Kidney glomerular epithelial cell (primary cell): ENCODE results near the gene PIKFYVE.

ENCODE experiments used
- DNase-seq: peaks from one replicate; lab custom pipeline; 2025; lab: John Stamatoyannopoulos, UW

PIKFYVE gene

DNA sequence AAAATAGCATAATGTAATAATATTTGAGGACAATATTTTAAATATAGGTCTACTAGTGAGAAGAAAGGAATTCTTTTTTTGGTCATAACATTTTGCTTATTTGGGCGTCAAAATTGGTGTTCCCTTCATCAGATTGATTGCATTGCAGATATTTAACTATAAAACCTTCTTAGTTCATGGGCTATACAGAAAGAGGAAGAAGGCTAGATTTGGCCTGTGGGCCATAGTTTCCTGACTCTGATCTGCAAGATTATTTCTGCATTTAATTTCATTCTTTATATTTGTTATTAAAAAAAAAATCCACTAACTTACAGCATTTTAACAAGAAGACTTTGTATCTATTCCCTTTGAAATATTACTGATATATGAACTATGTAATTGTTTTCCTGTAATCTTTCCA lies 31.9 kb downstream of the PIKFYVE start:
- DNase-seq, result no peak

DNA sequence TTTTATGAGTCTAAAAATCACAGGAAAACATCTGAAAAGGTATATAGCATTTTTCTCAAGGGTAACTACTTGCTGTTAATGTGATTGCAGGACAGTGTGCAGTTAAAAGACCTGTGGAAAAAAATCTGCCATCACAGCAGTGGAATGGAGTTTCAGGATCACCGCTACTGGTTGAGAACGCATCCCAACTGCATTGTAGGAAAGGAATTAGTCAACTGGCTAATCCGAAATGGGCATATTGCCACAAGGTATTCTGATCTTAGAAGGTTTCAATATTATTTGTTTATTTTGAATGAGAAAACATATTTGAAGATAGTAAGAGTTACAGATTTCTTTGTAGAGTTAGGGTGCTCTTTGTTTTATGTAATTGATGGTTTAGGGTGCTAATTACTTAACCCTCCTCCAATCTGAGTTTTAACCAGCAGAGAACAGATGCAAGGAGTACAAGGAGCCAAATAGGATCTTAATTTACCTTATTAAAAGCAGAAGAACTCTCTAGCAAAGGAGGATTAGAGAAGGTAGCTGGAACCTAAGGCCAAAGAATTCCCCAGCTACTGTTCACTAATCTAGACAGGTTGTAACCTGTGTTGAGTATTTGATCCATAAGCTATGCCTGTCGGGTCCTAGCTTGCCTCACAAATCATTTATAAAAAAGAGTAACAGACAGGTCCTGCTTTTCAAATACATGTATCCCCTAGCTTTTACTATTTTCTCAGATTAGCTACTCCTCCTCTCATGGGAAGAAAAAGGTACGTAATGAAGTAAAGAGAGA lies 35.0 kb downstream of the PIKFYVE start:
- DNase-seq, result no peak

DNA sequence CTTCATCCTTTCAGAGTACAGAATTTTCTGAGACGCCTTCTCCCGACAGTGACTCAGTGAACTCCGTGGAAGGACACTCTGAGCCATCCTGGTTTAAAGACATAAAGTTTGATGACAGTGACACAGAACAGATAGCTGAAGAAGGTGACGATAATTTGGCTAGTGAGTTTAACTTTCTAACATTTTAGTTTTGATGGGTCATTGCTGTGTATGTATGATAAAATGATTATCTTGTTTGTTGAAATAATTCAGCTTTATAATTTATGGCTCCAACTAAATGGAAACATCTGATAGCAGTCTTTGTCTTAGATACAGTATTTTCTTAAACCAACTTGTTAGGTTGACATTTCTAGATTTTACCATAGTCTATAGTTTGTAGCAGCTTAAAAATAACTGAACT lies 38.1 kb downstream of the PIKFYVE start:
- DNase-seq, result no peak

DNA sequence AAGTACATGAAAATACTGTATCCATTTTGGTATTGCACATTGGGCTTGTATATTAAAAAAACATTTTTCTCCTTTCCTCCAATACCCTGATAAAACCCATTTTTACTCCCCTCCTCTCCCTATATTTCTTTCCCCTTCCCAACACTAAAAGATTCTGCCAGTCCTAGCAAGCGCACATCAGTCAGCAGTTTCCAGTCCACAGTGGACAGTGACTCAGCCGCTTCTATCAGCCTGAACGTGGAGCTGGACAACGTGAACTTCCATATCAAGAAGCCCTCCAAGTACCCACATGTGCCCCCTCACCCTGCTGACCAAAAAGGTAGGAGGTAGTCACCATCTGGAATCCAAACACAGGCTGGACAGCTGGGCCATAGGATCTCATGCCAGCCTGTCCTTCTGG lies 38.6 kb downstream of the PIKFYVE start:
- no peak for DNase-seq

DNA sequence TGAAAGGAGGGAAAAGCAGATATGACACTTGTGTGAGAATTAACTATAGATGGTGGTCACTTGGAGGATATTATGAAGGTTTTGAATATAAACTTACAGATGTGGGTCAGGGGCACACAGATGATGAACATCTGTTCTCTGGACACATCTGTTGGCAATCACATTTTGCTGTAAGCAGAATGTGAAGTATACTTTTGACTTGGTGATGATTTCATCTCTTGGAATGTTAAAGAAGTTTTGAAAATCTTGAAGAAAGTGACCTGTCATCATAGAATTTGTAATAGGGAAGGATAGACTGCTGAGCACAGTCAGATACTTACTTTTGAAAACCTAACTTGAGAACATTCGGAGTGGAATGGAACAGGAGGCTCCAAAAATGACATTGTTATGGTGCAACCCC lies 40.2 kb downstream of the PIKFYVE start:
- no peak for DNase-seq

DNA sequence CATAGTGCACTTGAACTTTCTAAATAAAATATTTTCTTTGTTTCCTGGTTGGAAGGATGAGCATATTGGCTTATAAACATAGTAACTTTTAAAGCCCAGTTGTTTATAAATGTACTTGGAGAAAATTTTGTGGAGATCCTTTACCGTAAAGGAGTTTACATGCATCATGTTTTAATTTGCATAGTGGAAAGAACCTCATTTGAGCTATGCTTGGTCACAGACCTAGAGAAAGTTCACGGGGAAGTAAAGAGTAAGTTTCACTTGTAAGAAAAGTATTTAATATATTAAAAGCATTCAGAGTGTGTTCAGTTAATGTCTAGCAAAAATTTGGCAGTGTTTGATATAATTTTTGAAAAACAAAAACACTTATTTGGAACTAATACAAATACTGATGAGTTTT lies 45.3 kb downstream of the PIKFYVE start:
- DNase-seq, result no peak

DNA sequence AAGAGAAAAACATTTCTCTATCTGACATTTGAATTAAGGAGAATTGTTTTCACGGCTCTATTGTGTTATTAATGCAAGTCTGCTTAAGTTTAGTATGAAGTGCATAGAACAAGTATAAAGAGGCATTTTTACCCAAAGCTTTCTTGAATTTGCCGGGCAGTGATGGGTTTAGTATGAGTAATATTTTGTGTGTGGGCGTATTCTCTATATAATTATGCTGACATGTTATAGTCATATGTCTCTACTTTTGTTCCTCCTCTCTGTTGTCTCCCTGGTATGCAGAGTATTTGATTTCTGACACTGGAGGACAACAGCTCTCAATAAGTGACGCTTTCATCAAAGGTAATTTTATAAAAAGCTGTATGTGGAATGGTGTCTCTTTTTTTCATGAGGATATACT lies 45.9 kb downstream of the PIKFYVE start:
- no peak for DNase-seq

DNA sequence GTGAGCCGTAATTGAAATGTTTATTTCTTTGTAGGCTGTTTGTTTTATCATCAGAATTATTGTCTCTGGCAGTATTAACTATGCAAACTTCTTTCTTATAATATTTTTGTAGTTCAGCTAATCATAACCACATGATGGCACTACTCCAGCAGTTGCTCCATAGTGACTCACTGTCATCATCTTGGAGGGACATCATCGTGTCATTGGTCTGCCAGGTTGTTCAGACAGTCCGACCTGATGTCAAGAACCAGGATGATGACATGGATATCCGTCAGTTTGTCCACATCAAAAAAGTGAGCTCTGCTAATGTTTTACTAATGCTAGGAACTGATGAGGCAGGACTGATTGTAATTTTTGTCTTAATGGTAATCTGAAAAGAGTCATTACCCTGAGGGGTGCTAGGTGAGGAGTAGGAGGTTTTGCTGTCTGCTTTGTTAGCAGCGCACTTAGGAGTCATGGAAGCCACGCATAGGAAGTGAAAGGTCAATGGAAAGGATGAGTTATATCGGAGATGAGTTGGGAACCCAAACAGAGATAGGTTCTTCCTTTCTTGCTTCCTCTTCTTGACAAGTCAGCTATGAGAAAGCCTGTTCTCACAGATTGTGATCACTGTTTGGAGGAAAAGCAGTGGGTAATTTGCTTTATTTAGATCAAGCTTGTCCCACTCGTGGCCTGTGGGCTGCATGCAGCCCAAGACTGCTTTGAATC lies 49.2 kb downstream of the PIKFYVE start:
- DNase-seq, result no peak

DNA sequence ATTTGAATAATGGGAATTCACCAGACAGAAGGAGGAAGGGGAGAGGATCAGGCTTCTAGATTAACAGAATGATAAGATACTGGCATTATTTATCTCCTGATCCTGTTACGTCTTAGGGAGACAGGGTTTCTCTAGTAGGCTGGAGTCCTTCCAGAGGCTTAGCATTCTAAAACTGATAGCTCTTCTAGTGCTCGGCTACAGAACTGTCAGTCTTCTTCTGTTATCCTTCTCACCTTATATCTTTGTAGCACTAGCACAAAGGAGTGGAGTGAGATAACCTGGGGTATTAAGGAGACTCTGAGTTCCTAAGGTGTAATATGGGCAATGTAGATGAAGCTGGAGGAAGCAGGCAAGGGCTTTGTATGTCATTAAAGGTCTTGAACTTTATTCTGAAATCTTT lies 52.1 kb downstream of the PIKFYVE start:
- no peak for DNase-seq

DNA sequence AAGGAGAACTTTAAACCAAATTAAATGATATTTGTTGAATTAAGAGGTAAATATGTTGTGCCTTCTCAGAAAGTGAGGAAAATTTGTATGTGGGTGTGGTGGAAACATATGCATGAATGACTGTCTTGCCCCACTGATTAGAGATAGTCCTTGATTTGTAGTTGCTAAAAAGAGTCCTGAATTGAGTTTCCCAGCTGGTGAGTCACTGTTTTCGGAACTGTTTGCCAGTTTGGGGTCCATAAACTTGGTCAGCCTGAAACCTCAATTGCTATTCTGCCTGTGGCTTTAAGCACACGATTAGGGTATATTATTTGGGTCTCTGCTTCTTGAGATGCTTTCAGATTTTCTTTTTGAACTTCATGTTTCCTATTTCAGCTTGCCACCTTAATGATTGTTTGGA lies 53.3 kb downstream of the PIKFYVE start:
- no peak for DNase-seq

DNA sequence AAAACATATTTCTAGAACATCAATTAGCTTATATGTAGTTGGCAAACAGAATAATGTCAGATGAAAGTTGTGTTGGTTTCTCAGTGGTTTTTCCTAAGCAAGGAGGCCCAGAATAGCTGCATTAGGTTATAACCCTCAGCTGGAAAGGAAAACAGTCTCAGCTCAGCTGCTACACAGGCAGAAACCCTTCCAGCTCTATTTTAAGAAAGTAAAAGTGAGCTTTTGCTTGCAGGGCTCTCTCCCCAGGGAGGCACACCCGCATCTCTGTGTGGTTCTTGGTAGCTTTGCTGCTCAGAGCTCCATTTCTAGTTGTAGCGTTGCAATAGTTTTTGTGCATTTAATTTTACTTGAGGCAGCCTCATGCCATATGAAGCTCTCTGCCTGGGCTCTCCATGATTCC lies 54.6 kb downstream of the PIKFYVE start:
- no peak for DNase-seq

DNA sequence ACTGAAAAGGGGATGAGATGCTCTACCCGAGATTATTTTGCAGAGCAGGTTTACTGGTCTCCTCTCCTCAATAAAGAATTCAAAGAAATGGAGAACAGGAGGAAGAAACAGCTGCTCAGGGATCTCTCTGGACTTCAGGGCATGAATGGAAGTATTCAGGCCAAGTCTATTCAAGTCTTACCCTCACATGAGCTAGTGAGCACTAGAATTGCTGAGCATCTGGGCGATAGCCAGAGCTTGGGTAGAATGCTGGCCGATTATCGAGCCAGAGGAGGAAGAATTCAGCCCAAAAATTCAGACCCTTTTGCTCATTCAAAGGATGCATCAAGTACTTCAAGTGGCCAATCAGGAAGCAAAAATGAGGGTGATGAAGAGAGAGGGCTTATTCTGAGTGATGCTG lies 60.0 kb downstream of the PIKFYVE start:
- DNase-seq, result no peak

DNA sequence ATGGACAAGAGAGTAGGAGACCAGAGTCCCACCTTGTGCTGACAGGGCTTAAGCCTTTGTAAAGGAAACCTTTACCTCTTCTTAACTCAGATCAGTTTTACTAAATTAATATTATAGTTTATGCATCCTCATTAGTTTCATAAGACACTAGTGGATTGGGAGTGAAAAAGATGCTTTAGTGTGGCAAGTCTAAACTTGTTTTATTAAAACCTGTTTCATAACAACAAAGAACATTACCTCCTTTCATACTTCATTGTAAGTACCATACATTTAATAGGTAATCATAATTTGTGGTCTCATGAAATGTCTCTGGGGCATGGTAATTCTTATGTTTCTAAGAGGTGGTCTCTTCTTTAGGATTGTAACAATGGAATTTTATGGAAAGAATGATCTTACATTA lies 63.4 kb downstream of the PIKFYVE start:
- no peak for DNase-seq

DNA sequence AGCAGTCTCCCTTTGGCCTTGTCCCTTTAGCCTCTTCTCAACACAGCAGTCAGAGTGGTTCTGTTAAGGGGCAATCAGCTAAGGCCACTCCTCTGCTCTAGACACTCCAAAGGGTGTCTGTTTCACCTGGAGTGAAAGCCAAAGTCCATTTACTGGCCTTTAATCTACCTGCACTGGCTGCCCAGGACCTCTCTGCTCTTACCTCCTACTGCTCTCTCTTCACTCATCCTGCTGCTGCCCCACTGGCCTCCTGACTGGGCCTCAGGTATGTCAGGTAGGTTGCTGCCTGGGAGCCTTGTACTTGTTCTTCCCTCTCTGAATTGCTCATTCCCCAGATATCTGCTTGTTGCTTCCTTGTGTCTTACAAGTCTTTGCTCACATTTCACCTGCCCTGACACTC lies 68.2 kb downstream of the PIKFYVE start:
- DNase-seq, result no peak

DNA sequence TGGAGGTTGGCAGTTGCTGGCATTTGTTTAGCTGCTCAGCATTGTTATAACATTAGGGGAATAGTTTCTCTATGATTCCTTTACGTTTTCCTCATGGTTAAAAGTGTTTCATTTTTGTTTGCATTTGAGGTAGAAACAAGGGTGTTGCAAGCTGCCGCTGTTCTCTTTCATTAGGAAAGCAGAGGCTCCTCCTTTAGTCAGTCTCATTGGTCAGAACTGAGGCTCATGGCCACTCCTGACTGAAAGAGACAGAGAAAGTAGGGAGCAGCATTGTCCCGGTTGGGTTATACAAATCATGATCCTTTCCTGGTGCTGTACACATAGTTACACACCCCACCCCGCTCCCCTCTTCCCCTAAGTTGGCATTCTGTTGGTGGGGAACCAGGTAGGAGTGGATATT lies 80.7 kb downstream of the PIKFYVE start:
- DNase-seq, result no peak

DNA sequence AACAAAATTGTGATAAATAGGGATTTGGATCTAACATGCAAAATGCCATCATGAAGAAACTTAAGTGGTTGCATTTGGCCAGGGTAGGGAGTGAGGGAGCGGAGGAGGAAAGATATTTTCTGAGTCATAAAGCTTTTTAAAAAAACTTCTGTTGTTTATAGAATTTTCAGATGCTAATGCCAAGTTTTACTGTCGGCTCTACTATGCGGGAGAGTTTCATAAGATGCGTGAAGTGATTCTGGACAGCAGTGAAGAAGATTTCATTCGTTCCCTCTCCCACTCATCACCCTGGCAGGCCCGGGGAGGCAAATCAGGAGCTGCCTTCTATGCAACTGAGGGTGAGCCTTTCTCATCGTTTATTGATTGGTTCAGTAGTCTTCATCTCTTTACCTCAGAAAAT lies 84.6 kb downstream of the PIKFYVE start:
- no peak for DNase-seq

DNA sequence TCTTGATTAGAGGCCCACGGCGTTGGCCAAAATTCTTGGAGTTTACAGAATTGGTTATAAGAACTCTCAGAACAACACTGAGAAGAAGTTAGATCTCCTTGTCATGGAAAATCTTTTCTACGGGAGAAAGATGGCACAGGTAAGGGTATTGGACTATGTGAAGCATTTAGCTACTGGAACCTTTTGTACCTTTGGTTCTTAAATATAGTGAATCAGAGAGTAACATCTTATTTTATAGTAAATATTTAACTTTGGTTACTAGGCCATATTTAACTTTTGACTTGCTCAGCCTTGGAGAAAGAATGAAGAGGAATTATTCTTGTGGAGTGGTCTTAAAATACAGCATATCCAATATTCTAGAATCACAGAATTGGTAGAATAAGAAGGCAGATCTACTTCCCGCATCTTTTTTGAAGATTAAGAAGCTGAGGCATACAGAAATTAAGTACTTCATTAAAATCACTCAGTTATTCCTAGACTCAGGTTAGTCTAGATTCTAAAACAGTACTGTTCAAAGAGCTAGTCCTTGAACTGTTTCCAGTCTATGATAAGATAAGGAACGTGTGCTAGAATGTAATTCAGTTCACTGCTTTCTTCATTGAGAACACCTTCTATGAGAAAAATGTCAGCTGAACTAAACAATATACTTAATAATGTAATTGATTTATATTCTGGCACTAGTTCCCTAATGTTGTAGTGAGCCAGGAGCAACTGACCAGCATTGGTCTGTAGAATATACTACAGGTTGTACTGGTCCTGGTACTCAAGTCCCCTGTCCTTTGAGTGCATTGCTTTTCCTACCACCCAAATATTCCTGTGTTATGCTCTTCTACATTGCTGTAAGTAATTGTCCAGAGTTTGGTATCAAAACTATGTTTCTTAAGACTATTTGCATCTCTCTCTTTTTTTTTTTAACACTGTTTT lies 86.9 kb downstream of the PIKFYVE start:
- no peak for DNase-seq

DNA sequence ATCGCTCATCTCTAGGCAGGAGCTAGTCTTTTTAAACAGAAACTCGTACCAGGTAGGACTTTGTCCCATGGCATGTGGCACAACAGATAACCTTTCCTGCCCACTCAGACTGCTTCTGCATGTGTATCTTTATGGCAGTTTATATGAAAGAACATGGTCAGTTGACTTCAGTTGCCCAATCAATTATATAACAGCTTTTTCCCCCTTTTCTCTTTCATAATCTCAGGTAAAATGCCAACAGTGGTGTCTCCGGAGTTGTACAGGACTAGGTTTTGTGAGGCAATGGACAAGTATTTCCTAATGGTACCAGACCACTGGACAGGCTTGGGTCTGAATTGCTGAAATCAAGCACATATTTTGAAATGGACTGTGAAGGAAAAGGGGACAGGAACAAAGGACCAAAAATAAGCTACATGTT lies 88.9 kb downstream of the PIKFYVE start:
- DNase-seq, result no peak

DNA sequence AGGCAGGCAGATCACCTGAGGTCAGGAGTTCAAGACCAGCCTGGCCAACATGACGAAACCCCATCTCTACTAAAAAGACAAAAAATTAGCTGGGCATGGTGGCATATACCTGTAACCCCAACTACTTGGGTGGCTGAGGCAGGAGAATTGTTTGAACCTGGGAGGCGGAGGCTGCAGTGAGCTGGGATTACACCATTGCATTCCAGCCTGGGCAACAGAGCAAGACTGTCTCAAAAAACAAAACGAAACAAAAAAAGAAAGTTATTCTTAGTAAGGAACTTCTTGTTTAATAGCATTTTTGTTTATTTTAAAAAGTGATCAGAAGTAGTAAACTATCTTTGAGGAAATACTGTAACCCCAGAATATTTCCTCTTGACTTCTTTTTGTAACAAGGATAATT lies 90.4 kb downstream of the PIKFYVE start:
- peak; percentile 47 for DNase-seq

DNA sequence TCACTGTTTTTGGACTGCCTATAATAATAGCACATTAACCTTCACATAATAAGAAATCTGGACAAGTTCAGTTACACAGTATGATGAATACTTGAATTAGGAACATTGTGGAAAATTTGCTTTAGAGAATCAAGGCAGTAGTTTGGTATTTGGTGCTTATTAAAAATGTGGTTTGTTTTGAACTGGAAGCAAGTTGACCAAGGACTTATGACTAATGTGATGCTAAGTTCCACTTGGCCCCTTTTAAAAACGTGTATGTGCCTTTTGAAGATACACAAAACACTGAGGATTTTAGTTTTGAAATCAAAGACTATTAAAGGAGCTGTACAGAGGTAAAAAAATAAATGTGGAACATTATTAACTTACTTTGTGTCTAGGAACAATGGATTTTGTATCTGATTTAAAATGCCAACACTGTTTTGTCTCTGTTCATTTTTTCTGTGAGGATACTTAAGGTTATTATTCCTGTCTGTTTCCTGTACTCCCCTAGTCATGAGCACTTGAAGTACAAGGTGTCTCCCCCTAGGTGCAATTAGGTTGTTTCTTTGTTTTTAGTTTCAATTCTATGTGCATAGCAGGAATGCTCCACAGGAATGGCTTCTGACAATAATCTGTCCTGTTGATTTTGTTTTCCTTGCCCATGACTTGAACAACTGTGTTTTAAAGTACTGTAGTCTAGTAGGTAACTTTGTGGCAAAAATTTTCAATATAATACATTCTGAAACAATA lies 91.0 kb downstream of the PIKFYVE start:
- no peak for DNase-seq

DNA sequence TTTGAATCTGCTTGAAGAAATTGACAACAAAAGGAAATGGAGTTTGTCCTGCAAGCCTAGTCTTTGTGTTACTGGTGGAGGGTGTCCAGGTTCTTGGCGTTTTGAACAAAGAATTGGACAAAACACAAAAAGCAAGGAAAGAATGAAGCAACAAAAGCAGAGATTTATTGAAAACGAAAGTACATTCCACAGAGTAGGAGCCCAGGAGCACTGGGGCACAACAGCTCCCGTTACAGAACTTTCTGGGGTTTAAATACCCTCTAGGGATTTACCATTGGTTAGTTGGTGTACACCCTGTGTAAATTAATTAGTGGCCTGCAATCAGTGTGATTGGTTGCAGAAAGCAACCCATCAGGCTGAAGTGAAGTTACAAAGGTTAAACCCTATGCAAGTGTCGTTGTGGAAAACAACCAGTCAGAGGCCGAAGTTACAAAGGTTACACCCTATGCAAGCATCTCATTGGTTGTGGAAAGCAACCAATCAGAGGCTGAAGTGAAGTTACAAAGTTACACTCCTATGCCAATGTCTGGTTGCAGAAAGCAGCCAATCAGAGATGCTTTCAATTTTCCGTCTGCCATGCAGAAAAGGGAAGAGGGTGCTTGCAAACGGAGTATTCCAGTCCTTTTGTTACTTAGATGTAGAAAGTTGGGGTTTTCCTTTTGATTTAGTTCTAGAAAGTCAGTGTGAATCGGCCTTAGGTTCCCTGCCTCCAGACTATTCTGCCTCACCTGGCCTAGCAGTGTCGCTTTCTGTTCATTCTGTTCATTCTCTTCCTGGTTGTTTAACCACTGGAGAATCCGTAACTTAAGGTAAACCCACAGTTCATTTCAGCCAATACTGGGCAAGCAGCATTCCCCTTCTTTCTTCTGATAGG lies 92.9 kb downstream of the PIKFYVE start:
- no peak for DNase-seq
